ENCODE measurements around the gene SREK1IP1. TPM values are rescaled to one million over a fixed set of nuclear protein-coding genes. Genes with fewer than 3 reads are reported as not detected.
A peak's percentile ranks its signal among the peaks of the same experiment; 100 is the strongest.

The SREK1IP1 gene
- total RNA-seq, 1 experiment from 2014 or later: 6.8 TPM

DNA sequence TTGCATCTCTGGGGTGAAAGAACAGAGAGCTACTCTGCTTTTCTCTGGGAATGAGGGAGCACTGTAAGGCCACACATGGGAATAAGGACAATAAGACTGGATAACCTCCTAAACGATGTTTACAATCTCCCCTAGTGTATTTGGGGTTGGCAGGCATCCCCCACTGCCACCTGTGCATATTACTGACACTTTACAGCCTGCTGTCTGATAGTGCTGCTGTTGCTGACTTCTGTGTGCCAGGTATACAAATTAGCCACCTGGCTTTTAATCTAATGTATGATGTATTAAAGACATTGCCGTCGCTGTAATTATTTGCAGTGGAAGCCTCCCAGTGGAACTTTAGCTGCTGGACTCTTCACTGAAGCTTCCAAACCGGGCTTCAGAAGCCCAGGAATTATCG lies 82.6 kb downstream of the SREK1IP1 start:
- DNase-seq (ENCODE audit: low spot score): no peak

DNA sequence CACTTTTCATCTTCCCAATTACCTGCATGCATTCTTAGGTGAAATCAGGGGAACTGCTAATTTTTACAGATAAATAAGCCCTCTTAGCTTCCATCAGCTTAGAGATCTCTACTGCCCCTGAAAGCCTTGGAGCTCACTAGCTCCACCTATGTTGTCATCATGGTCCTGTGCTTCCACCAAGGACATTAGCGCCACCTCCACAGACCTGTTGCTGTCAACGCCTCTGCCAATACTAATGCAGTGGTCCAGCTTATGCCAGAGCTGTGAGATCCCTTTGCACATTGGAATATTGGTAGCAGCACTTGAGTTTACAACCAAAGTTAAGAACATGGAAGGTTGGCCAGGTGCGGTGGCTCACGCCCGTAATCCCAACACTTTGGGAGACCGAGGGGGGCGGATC lies 85.9 kb downstream of the SREK1IP1 start:
- DNase-seq (ENCODE audit: low spot score): peak; percentile 10

GRCh38 chr5:64680289-64680688 lies 88.2 kb downstream of the SREK1IP1 start:
- peak; percentile 21 for DNase-seq (ENCODE audit: low spot score)

DNA sequence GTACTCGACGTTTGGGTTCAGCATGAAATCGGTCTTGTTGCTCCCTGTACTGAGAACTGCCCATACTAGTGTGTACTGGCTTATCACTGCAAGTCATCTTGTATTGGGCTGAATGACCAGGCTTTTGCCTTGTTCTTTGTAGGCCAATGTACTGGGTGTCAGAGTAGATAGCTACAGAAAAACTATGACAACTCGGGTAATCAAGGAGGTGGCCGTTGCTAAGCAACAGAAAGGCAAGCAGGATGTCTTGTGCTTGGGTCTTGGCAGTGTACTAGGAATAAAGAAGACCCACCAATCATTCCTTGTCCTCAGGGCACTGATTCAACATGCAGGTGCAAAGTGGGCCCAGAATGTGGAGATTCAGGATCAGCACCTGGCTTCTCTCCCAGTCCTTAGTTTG lies 90.1 kb downstream of the SREK1IP1 start:
- no peak for DNase-seq (ENCODE audit: low spot score)

- no peak for DNase-seq (ENCODE audit: low spot score)
Observed at GRCh38 chr5:64671678-64672077, 96.8 kb downstream of the SREK1IP1 start.

GRCh38 chr5:64670277-64670676 lies 98.2 kb downstream of the SREK1IP1 start:
- DNase-seq (ENCODE audit: low spot score): no peak

Other genes with a start within 250 kb of the SREK1IP1 start
- not detected in 2 replicates for gene SHISAL2B, start 78.2 kb downstream of the SREK1IP1 start, total RNA-seq (2014; rRNA removed; shearing (Covaris generic))
- gene CWC27, start 239 bp upstream of the SREK1IP1 start, total RNA-seq (2014; rRNA removed; shearing (Covaris generic)): 11.2 and 24.4 TPM in 2 replicates

Data from H4 (cell line).